ENCODE results near the gene FSD1L.
A peak's percentile ranks its signal among the peaks of the same experiment; 100 is the strongest.

FSD1L gene

DNA sequence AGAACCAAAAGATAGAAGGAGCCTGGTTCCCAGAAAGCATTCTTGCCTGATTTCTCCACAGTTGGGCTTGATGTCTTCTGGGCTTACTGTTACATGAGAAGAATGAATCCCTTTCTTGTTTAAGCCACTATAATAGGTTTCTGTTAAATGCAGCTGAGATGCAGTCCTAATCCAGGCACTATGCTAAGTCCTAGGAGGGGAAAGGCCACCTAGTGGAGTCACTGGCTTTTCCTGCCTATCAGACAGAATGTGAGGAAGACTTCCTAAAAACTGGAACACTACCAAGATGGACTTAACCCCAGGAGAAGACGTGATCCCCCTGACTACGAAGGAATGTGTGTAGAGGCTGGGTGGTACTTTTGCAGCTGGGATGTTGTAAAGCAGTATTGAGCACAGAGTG, 34.3 kb upstream of the FSD1L start:
- no peaks in the 10 kb centered on the region for H3K36me3 ChIP-seq (replicated peaks; ENCODE audit: insufficient read depth, low read length)
- no peak overlapping the region for H3K4me2 ChIP-seq (ENCODE audit: low read depth, low read length)
- no peak overlapping the region for H2AFZ ChIP-seq (ENCODE audit: low read length)
- H3K9me2 ChIP-seq (replicated peaks; ENCODE audit: insufficient read depth, low read length): no peaks in the 10 kb centered on the region
- H3K79me2 ChIP-seq (ENCODE audit: low read length): no peaks in the 10 kb centered on the region
- TF ChIP-seq EZH2 (optimal IDR thresholded peaks at IDR 0.05; ENCODE audit: low read depth, low read length) (no peak), EZH2phosphoT487 (IDR thresholded peaks at IDR 0.05; ENCODE audit: low read length) (no peak)
- TF ChIP-seq, protein P1, sequence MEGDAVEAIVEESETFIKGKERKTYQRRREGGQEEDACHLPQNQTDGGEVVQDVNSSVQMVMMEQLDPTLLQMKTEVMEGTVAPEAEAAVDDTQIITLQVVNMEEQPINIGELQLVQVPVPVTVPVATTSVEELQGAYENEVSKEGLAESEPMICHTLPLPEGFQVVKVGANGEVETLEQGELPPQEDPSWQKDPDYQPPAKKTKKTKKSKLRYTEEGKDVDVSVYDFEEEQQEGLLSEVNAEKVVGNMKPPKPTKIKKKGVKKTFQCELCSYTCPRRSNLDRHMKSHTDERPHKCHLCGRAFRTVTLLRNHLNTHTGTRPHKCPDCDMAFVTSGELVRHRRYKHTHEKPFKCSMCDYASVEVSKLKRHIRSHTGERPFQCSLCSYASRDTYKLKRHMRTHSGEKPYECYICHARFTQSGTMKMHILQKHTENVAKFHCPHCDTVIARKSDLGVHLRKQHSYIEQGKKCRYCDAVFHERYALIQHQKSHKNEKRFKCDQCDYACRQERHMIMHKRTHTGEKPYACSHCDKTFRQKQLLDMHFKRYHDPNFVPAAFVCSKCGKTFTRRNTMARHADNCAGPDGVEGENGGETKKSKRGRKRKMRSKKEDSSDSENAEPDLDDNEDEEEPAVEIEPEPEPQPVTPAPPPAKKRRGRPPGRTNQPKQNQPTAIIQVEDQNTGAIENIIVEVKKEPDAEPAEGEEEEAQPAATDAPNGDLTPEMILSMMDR (IDR thresholded peaks at IDR 0.05; ENCODE audit: low read length): no peak
- DNase-seq: no peak
- H3K27ac ChIP-seq (ENCODE audit: low read length): no peak overlapping the region
- peaks cover 12% of the 10 kb centered on the region for H3K4me1 ChIP-seq (ENCODE audit: low read length)
- H3K27me3 ChIP-seq (replicated peaks; ENCODE audit: insufficient read depth, low read length): no peaks in the 10 kb centered on the region
- H3K9me3 ChIP-seq (replicated peaks; ENCODE audit: insufficient read depth, low read length): no peaks in the 10 kb centered on the region
- 0 out of 2 replicates have a peak, but pooled peaks cover 2% of the 10 kb centered on the region for H3F3A ChIP-seq (ENCODE audit: insufficient read depth, low read length)
- no peaks in the 10 kb centered on the region for H4K20me1 ChIP-seq (ENCODE audit: insufficient read depth, low read length)
- no peak overlapping the region for H3K9ac ChIP-seq (ENCODE audit: low read length)
- no peak overlapping the region for H3K4me3 ChIP-seq (ENCODE audit: low read length)

- TF ChIP-seq, protein P1 (IDR thresholded peaks at IDR 0.05; ENCODE audit: low read length): peak; percentile 91
- TF ChIP-seq EZH2phosphoT487 (IDR thresholded peaks at IDR 0.05; ENCODE audit: low read length) (no peak), EZH2 (optimal IDR thresholded peaks at IDR 0.05; ENCODE audit: low read depth, low read length) (no peak)
- Histone ChIP-seq H3K4me1 (ENCODE audit: low read length) (peaks cover 12% of the 10 kb centered on the region), H3K9me3 (replicated peaks; ENCODE audit: insufficient read depth, low read length) (no peaks in the 10 kb centered on the region), H4K20me1 (ENCODE audit: insufficient read depth, low read length) (no peaks in the 10 kb centered on the region), H3K9ac (ENCODE audit: low read length) (peak overlapping the region; percentile 14; the same call in 1 of the 2 replicates), H3K36me3 (replicated peaks; ENCODE audit: insufficient read depth, low read length) (no peaks in the 10 kb centered on the region), H3K79me2 (ENCODE audit: low read length) (no peaks in the 10 kb centered on the region), H3F3A (ENCODE audit: insufficient read depth, low read length) (0 out of 2 replicates have a peak, but pooled peaks cover 2% of the 10 kb centered on the region), H3K4me3 (ENCODE audit: low read length) (no peak overlapping the region), H3K9me2 (replicated peaks; ENCODE audit: insufficient read depth, low read length) (no peaks in the 10 kb centered on the region), H3K4me2 (ENCODE audit: low read depth, low read length) (peak overlapping the region; percentile 32; the same call in 1 of the 2 replicates), H2AFZ (ENCODE audit: low read length) (0 out of 2 replicates have a peak overlapping the region, but pooled peaks have one; percentile 29), H3K27ac (ENCODE audit: low read length) (no peak overlapping the region), H3K27me3 (replicated peaks; ENCODE audit: insufficient read depth, low read length) (no peaks in the 10 kb centered on the region)
- DNase-seq: peak; percentile 71
Observed at GRCh38 chr9:105414947-105415661, 32.7 kb upstream of the FSD1L start.

GRCh38 chr9:105415662-105415980, 32.2 kb upstream of the FSD1L start:
- no peak for DNase-seq
- Histone ChIP-seq H3K4me3 (ENCODE audit: low read length) (no peak overlapping the region), H4K20me1 (ENCODE audit: insufficient read depth, low read length) (no peaks in the 10 kb centered on the region), H3K27me3 (replicated peaks; ENCODE audit: insufficient read depth, low read length) (no peaks in the 10 kb centered on the region), H3K9me3 (replicated peaks; ENCODE audit: insufficient read depth, low read length) (no peaks in the 10 kb centered on the region), H3K27ac (ENCODE audit: low read length) (no peak overlapping the region), H2AFZ (ENCODE audit: low read length) (no peak overlapping the region), H3K9ac (ENCODE audit: low read length) (no peak overlapping the region), H3K79me2 (ENCODE audit: low read length) (no peaks in the 10 kb centered on the region), H3F3A (ENCODE audit: insufficient read depth, low read length) (0 out of 2 replicates have a peak, but pooled peaks cover 2% of the 10 kb centered on the region), H3K4me1 (ENCODE audit: low read length) (peaks cover 12% of the 10 kb centered on the region), H3K9me2 (replicated peaks; ENCODE audit: insufficient read depth, low read length) (no peaks in the 10 kb centered on the region), H3K36me3 (replicated peaks; ENCODE audit: insufficient read depth, low read length) (no peaks in the 10 kb centered on the region), H3K4me2 (ENCODE audit: low read depth, low read length) (peak overlapping the region; percentile 32; the same call in 1 of the 2 replicates)
- TF ChIP-seq, protein P1 (IDR thresholded peaks at IDR 0.05; ENCODE audit: low read length): no peak
- TF ChIP-seq EZH2 (optimal IDR thresholded peaks at IDR 0.05; ENCODE audit: low read depth, low read length) (no peak), EZH2phosphoT487 (IDR thresholded peaks at IDR 0.05; ENCODE audit: low read length) (no peak)
